Skin of body (tissue), 2 donors: ENCODE results near the gene CAPN11. TPM values are rescaled to one million over a fixed set of nuclear protein-coding genes. Genes with fewer than 3 reads are reported as not detected.
A peak's percentile ranks its signal among the peaks of the same experiment; 100 is the strongest.

Experiments
- DNase-seq: peaks from one replicate; lab custom pipeline; 2025; lab: John Stamatoyannopoulos, UW
- total RNA-seq: library from RNA; depleted of rRNA; stranded (reverse); fragments of >200 nt; gene quantifications from one replicate; pipeline ENCODE4 v1.2.3, GENCODE V29; 2014

Gene CAPN11
- total RNA-seq, 1 donor from 2014 or later, result 0.89 TPM

DNA sequence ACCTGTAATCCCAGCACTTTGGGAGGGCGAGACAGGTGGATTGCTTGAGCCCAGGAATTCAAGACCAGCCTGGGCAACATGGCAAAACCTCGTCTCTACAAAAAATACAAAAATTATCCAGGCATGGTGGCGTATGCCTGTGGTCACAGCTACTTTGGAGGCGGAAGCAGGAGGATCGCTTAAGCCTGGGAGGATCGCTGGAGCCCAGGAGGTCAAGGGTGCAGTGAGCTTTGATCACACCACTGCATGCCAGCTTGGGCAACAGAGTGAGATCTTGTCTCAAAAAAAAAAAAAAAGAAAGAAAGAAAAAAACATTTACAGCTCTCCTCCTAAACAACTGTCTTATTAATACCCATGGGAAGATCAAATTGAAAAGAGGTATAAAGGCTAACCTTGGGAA, 49.3 kb downstream of the CAPN11 start:
- no peak for DNase-seq

DNA sequence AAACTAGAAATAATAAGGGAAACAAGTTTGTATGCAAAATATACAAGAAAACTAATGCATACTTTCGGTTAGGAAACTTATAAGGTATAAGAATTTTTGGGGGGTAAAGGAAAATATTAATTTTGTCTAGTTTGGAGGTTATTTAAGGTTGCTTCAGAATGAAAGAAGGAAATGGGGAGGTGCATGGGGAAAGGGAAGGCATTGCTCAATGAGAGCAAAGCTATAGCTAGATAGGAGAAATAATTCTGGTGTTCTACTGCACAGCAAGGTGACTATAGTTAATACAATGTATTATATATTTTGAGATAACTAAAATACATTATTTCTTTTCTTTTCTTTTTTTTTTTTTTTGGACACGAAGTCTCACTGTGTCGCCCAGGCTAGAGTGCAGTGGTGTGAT, 52.7 kb downstream of the CAPN11 start:
- no peak for DNase-seq

- no peak for DNase-seq
Measured at GRCh38 chr6:44214307-44214706, 55.7 kb downstream of the CAPN11 start.

DNA sequence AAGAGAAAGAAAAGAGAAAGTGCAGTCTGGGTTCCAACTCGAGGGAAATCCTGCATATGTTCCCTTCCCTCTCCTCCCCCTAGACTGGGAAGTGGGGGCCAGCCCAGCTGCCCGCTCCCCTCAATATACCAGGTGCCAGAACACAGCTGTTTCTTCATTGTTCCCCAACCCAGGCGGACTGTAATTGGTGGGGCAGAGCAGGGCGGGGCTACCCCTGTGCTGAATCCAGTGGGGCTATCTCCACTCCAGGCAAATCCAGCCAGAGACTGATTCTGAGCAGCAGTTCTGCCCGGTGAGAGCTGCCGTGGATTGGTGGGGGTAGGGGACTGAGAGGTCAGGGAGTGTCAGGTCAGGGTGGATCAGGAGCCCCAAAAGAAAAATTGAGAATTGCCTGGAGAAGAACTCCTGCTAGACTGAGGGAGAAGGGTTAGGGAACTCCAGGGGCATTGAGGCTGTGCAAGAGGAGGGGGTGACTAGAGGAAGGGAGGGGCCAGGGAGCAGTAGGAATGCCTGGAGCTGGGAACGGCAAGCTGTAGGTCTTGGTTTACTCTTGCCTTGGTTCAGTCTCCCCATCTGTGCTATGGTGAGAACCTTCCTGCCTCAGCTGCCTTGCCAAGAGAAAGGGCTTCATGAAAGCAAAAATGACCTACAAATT, 58.2 kb downstream of the CAPN11 start, which contains the start of gene MYMX:
Gene MYMX (plus strand): TSS at position 250 of the 655 bp plus-strand sequence. CDS start 546 bp downstream, outside the sequence.
- peak; percentile 18 for DNase-seq

- no peak for DNase-seq
Measured at GRCh38 chr6:44217332-44218143, 58.9 kb downstream of the CAPN11 start.

DNA sequence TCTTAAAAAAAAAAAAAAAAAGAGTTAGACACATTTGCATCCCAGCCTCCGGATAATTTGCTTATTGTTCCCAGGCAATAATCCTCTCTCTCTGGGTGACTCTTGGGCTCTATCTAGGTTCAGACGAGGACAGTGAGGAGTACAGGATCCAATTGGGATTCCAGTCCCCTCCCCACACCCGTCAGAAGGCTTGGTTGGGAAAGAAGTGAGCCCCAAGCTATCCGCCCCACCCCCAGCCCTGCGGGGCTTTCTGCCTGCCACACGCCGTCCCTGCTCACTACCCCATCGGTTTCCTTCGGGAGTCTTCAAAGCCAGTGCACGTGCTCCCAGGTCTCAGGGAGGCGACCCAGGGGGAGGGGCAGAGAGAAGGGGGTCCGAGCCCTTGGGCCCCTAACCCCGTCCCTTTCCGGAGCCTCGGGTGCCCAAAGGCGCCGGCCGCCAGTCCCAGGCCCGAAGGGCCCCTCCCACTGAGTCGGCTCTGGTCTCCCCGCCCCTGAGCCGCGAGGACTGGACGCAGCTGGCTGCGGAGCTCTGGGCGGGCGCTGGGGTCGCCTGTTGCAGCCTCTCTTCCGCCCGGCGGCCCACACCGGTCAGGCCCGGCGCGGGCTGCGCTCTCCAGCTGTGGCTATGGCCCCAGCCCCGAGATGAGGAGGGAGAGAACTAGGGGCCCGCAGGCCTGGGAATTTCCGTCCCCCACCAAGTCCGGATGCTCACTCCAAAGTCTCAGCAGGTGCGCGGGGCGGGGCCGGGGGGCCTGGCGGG, 60.6 kb downstream of the CAPN11 start:
- peak; percentile 49 for DNase-seq

DNA sequence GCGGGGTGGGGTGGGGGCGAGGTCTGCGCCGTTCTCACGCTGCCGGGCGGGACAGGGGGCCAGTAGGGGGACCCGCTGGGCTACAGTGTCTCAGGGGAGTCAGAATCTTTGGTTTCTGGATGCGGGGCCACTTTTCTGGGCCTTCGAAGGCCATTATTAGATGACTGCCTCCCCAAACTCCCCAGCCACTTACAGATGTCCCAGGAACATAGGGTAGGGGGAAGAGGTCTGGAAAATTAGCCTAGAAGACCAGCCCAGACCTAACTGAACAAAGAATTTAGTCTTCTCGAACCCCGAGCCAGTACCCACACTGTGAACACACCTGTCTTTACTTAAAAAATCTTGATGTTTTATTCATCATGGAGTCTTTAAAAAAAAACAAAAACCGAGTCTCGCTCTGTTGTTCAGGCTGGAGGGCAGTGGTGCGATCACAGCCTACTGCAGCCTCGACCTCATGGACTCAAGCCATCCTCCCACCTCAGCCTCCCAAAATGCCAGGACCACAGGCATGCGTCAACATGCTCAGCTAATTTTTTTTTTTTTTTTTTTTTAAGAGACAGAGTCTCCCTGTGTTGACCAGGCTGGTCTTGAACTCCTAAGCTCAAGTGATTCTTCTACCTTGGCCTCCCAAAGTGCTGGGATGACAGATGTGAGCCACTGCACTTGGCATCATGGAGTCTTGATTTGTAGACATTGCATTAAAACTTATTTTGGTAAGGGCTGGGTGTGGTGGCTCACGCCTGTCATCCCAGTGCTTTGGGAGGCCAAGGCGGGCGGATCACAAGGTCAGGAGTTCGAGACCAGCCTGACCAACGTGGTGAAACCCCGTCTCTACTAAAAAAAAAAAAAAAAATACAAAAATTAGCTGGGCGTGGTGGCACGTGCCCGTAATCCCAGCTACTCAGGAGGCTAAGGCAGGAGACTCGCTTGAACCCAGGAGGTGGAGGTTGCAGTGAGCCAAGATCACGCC, 61.5 kb downstream of the CAPN11 start:
- no peak for DNase-seq

DNA sequence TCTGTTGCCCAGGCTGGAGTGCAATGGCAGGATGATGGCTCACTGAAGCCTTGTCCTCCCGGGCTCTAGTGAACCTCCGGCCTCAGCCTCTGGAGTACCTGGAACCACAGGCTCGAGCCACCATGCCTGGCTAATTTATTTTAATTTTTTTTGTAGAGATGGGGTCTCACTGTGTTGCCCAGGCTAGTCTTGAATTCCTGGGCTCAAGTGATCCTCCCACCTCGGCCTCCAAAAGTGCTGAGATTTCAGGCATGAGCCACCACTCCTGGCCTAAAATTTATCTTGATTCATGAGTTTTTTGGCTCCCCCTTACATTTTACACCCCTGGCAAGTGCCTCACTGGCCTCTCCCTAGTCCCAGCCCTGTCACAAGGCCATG, 62.3 kb downstream of the CAPN11 start:
- DNase-seq, result no peak

- DNase-seq, result peak; percentile 29
Measured at GRCh38 chr6:44221291-44221960, 62.8 kb downstream of the CAPN11 start.

GRCh38 chr6:44221961-44222335, 63.3 kb downstream of the CAPN11 start:
- DNase-seq, result no peak

- DNase-seq, result no peak
Measured at GRCh38 chr6:44222486-44223318, 64.1 kb downstream of the CAPN11 start.

DNA sequence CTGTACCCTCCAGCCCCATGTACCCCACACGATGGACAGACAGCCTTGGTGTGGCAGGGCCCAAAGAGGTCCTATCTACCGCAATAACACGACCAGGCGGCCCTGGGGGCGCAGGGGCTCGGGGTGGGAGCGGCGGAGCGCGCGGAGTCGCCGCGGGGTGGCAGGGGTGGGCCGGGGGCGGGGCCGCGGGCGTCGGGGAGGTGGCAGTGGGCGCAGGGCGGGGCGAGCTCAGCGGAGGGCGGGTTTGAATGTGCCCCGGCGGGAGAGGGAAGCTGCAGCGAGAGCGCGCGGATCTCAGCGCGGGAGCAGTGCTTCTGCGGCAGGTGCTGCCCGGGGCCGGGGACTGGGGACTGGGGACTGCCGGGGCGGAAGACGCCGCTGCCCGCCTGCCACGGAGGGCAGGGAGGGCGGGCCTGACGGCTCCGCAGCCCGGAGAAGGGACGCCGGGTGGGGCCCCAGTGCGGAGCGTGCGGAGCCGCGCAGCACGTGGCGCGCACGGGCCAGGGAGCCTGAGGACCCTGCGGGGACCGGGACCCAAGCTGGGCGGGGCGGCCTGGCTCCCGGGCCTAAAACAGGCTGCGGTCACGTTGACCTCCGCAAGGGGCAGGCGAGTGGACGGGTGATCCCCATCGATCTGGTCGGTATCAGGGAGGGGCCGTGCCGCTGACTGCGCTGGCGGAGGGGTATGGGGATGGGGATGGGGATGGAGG, 64.9 kb downstream of the CAPN11 start, which contains the start of gene SLC29A1:
Gene SLC29A1 (plus strand): TSS at position 277 of the 710 bp plus-strand sequence. CDS start 3,719 bp downstream, outside the sequence.
- DNase-seq, result peak; percentile 39

DNA sequence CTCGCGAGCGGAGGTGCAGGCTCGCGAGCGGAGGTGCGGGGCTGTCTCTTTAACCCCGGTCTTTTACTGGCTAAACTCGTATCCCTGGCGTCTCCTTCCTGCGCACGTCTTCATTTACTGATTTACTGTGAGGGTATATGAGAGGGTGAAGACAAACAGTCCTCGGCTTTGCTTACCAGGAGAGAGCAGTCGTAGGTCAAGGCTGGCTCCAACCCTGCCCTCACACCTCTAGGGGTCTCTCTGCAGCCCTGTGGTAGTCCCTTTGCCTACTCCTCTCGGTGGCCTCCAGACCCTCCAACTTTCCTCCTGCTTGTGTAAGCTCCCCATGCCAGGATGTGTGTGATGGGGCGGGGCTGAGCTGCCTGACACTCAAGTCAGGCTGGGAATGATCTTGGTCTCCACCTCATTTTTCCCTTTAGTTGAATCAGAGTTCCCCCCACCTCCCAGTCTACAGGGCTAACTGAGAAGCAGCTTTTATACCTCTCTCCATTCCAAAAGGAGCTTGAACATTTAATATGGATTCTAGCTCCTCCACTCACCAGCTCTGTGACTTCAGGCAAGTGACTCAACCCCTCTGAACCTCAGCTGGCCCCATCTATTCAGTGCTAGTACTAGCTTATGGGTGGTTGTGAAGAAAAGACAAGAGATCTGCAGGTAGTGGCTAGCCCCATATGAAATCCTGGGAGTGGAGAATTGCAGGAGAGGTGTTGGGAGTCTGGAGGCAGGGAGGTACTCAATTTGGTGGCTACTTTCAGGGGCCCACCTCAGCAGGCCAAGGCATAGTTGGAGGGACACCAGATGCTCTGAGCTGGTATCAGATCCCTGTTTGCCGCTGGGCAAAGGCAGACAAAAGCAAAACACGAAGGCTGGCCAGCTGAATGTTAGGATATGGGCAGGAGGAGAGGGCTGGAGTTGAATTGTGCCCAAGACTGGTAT, 65.7 kb downstream of the CAPN11 start:
- no peak for DNase-seq

DNA sequence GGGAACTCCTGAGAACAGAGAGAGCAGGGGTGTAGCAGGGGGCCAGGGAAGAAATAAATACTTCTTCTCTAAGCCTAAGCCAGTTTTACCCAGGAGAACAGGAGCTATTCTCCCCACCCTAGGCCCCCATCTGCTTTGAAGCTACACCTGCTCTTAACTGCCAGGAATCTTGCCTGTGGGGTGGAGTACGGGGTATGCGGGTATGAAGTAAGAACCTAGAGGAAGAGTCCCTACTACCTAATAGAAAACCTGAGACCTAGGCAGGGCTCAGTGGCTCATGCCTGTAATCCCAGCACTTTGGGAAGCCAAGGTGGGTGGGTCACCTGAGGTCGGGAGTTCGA, 66.3 kb downstream of the CAPN11 start:
- DNase-seq, result no peak

GRCh38 chr6:44225579-44226325, 67.1 kb downstream of the CAPN11 start:
- no peak for DNase-seq

DNA sequence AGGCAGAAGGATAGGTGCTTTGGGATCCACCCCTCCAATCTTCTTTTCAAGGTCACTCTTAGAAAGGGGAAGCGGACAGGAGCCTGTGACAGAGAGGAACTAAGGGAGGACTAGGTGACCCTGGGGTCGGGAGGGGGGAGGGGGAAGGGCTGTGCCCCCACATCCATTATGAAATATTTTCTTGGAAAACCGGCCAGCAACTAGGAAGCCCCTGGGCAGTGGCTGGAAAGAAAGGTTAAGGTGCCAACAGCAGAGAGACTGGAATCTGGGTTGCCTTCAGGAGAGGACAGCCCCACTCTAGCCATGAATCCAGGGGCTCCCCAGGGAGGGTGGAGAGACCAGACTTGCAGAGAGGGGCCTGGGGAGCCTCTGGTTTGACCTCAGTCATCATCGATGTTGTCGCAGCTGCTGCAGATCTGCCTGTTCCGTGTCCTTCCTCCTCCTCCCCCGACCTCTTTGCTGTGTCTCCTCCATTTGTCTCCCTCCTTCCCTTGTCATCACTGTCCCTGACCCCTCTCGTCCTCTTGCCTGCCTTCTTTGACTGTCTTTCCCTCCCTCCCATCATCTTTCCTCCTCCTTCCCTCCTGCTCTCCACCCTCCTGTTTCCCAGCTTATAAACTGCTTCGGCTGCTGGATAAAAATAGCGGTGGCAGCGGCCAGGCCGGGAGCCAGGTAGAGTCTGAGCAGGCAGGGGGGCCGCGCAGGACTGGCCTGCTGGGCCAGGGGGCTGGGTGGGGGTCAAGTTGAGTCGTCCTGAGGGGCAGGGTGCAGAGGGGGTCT, 67.9 kb downstream of the CAPN11 start:
- DNase-seq, result no peak
